Amygdala (tissue), 56 donors: ENCODE data around the gene L3MBTL2.
"Not testable (repeated sequence)": the region's sequence is repeated elsewhere in the genome, so short reads cannot be mapped to it uniquely, and the experiment has no call there.

Experiments used
- DNase-seq, 56 donors: peaks; one replicate each; lab custom pipeline; 2025; lab: John Stamatoyannopoulos, UW

L3MBTL2 gene

GRCh38 chr22:41239443-41240128 is 34.5 kb downstream of the L3MBTL2 start:
- DNase-seq = peak in 26 of 56 donors; percentile 12 to 59 (median 39)

GRCh38 chr22:41240377-41241132 is 35.4 kb downstream of the L3MBTL2 start, which contains the start of gene CHADL:
Gene CHADL, minus strand, starts transcription at chr22:41240931. Its CDS starts 50 bp downstream, at chr22:41240881.
- peak; percentile 26 to 99 (median 93) for DNase-seq

GRCh38 chr22:41241133-41241676 is 36.1 kb downstream of the L3MBTL2 start:
- no peak for DNase-seq

- no peak for DNase-seq
These were observed 37.4 kb downstream of the L3MBTL2 start for GRCh38 chr22:41242396-41243117.

DNA sequence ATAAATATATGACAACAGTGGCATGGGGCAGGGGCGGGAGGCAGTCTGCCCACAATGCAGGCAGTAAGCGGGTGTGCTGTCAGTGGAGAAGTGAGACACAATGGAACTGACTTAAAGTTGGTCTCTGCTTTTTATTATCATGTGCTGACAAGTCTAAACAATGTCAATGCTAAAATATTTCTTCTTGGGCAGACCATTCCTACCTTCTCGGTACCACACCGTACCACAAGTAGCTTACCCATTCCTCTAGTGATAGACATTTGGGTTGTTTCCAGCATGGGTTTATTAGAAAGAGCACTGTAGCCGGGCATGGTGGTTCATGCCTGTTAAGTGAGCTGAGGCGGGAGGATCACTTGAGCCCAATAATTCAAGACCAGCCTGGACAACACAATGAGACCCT is 38.2 kb downstream of the L3MBTL2 start:
- peak in 1 of 56 donors; percentile 10 for DNase-seq

- no peak for DNase-seq
These were observed 40.9 kb downstream of the L3MBTL2 start for GRCh38 chr22:41245917-41246499.

DNA sequence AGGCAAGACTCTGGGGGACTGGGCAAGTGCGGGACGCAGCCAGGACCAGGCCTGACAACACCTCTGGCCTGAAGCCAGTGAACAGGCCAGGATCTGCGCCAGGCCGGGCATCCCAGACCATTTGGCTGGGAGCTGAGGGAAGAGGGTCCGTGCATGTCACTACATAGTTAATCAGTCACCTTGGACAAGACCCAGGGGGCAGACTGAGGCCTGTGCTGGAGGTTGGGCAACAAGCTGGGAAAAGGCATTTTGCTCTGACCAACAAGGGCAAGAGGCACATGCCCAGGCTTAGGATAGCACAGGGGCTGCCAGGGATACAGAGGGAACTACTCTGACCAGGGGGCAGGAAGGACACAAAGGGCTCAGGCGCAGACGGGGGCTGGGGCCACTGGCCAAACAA is 42.6 kb downstream of the L3MBTL2 start:
- peak in 5 of 56 donors; percentile 6 to 42 (median 17) for DNase-seq

- DNase-seq = no peak
These were observed 43.2 kb downstream of the L3MBTL2 start for GRCh38 chr22:41248314-41248713.

DNA sequence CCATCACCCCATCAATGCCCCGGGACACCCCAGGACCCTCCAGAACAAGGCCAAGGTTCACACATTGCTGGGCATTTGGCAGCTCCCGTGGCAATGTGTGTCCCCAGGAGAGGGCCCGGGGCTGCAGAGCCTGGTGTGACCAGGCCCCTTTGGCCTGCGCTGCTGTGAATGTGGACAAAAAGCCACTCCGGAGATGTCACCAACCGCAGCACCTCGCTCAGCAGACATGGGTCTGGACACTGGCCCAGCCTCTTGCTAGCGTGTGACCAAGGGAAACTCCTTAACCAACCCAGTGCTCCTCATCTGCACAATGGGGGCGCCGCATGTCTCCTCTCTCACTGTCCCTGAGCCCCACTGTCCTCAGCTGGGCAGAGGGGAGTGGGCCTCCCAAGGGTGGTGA is 43.6 kb downstream of the L3MBTL2 start:
- DNase-seq = no peak

GRCh38 chr22:41249442-41249841 is 44.3 kb downstream of the L3MBTL2 start:
- DNase-seq = no peak

DNA sequence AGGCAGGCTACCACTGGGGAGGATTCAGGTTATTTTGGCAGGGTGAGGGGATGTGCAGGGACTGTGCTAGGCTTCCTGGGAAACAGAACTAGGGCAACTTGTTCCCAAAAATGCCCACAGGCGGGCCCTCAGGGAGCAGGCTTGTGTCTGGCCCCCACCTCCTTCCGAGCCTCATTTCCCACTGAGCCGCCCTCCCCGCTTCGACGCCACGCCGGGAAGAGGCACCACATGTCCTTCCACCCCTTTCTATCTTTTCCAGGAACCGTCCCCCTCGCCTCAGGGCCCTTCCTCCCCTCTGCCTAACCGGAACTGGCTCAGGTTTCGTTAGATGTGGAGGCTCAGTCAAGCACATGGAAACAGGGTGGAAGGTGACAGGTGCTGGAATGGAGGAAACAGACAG is 45.0 kb downstream of the L3MBTL2 start:
- no peak for DNase-seq

- peak in 5 of 56 donors; percentile 6 to 50 (median 30) for DNase-seq
These were observed 47.3 kb downstream of the L3MBTL2 start for GRCh38 chr22:41252365-41252764.

DNA sequence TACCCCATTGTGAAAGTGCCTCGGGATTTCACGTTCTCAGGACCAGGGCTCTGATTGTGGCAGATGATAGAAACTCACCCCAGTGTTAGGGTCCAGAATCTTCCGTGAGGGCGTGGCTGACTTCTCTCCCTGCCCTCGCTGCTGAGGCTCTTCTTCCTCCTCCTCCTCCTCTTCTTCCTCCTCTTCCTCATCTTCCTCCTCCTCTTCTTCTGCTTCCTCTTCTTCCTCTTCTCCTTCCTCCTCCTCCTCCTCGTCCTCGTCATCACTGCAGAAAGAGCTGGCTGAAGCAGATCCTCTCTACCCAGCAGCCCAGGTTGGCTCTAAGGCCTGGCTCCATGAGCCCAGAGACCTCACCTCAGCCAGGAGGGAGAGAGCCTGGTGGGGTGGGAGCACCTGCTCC is 49.1 kb downstream of the L3MBTL2 start:
- DNase-seq = no peak

- no peak for DNase-seq
These were observed 51.4 kb downstream of the L3MBTL2 start for GRCh38 chr22:41256254-41257253.

- no peak for DNase-seq
These were observed 52.6 kb downstream of the L3MBTL2 start for GRCh38 chr22:41257696-41258095.

DNA sequence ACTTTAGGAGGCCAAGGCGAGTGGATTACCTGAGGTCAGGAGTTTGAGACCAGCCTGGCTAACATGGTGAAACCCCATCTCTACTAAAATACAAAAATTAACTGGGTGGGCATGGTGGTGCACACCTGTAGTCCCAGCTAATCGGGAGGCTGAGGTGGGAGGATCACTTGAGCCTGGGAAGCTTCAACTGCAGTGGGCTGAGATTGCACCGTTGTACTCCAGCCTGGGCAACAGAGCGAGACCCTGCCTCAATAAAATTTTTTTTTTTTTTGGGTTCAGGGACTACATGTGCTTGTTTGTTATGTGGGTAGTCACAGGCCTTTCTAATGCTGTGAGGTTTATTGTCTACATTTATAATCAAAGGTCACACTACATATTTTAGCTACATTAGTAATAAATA is 54.6 kb downstream of the L3MBTL2 start:
- not testable (repeated sequence) for DNase-seq

GRCh38 chr22:41260871-41261270 is 55.8 kb downstream of the L3MBTL2 start:
- DNase-seq = no peak

DNA sequence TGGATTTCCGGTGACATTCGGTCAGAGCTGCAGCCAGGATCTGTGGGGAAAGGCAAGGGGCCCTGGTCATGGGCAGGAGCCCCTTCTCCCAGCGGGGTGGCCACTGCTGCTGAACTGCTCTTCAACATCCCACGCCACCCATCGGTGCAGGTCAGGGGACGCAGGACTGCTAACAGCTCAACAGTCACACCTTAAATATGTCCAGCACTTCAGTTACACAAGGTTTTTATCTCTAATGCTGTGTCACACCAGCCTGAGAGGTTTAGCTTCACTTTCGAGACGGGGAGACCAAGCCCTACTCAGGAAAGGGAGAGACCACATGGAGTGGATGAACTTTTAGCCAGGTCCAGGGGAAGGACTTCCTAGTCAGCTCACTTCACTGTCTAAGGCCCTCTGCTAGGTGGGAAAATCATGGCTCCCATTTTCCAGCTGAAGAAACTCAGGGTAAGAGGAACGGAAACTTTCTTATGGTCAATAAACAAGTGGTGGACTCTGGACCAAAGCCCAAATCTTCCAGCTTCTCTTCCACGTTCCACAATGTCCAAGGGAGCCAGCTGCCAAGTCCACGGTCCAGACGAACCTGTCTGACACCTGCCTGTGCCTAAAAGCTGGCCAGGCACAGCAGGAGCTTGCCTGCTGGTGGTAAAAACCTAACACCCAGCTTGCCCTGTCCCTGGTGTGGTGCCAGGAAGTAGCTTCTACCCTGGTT is 56.6 kb downstream of the L3MBTL2 start:
- DNase-seq = no peak
